K562 (cell line): ENCODE data around the gene UNC79. TPM values are rescaled to one million over a fixed set of nuclear protein-coding genes. Genes with fewer than 3 reads are reported as not detected.

Experiments
- ARNT ChIP-seq, 2 experiments: fragments of 450-650 bp; IDR thresholded peaks; 2 replicates each; pipeline ENCODE4 v1.6.1; 2016; ENCODE audit warnings: mild to moderate bottlenecking in 1 of 2
- CC2D1A ChIP-seq: fragments of 450-650 bp; IDR thresholded peaks from 2 replicates; pipeline ENCODE4 v1.6.1; 2017; ENCODE audit warnings: mild to moderate bottlenecking
- DNMT1 ChIP-seq: fragments of 450-650 bp; IDR thresholded peaks from 2 replicates; pipeline ENCODE4 v1.6.1; 2016; ENCODE audit warnings: antibody characterized with exemption, mild to moderate bottlenecking
- E2F4 ChIP-seq: sonication (generic); formaldehyde crosslinking; IDR thresholded peaks from 2 replicates; pipeline ENCODE4 v1.8.0; 2022; ENCODE audit warnings: mild to moderate bottlenecking, low read depth, missing genetic modification reagents
- FOXO4 ChIP-seq: fragments of 450-650 bp; formaldehyde crosslinking; IDR thresholded peaks from 2 replicates; pipeline ENCODE4 v1.4.0; 2020; ENCODE audit warnings: mild to moderate bottlenecking, moderate library complexity
- GABPB1 ChIP-seq: sonication (generic); formaldehyde crosslinking; IDR thresholded peaks from 2 replicates; pipeline ENCODE4 v1.8.0; 2022; ENCODE audit warnings: mild to moderate bottlenecking, missing genetic modification reagents
- MYBL2 ChIP-seq, 2 experiments: fragments of 450-650 bp in 1 of 2; sonication (generic) in 1 of 2; formaldehyde crosslinking in 1 of 2; IDR thresholded peaks; 2 replicates each; pipeline versions ENCODE4 v1.6.1 to v1.8.1; 2017 to 2022; ENCODE audit warnings: borderline replicate concordance in 1 of 2, inconsistent platforms in 1 of 2, low read depth in 1 of 2, mild to moderate bottlenecking in 1 of 2, missing genetic modification reagents in 1 of 2, moderate library complexity in 1 of 2
- MYNN ChIP-seq, 2 experiments: sonication (generic); formaldehyde crosslinking in 1 of 2; IDR thresholded peaks; 2 replicates each; pipeline versions ENCODE4 v1.5.0 to v1.6.1; 2016 to 2020; ENCODE audit warnings: antibody characterized with exemption in 1 of 2, missing genetic modification reagents in 1 of 2
- NCOA1 ChIP-seq: fragments of 450-650 bp; IDR thresholded peaks from 2 replicates; pipeline ENCODE4 v1.6.1; 2016; ENCODE audit warnings: low read depth
- SMAD2 ChIP-seq: fragments of 150-350 bp; IDR thresholded peaks from 2 replicates; pipeline ENCODE4 v1.6.1; 2014; ENCODE audit warnings: low read depth, mild to moderate bottlenecking, low read length
- SNAPC5 ChIP-seq: fragments of 250-450 bp; sonication (Bioruptor Pico); IDR thresholded peaks from 2 replicates; pipeline ENCODE4 v1.8.0; 2021; ENCODE audit warnings: moderate library complexity, mild to moderate bottlenecking, inconsistent platforms
- SNRNP70 ChIP-seq: fragments of 200-400 bp; formaldehyde crosslinking; optimal IDR thresholded peaks from 2 replicates; pipeline ENCODE3; 2017; ENCODE audit warnings: low read depth, low read length
- SP2 ChIP-seq: IDR thresholded peaks from 2 replicates; pipeline ENCODE4 v1.6.1; 2011; ENCODE audit warnings: mild to moderate bottlenecking, low read depth, low read length, moderate library complexity; ENCODE audit not compliant: poor library complexity, severe bottlenecking; ENCODE audit errors: extremely low read depth
- USF1 ChIP-seq: sonication (generic); formaldehyde crosslinking; IDR thresholded peaks from 2 replicates; pipeline ENCODE4 v1.9.0; 2022; ENCODE audit warnings: mild to moderate bottlenecking, missing genetic modification reagents
- ZBTB12 ChIP-seq: fragments of 250-450 bp; sonication (Bioruptor Pico); IDR thresholded peaks from 2 replicates; pipeline ENCODE4 v1.4.0; 2020
- ZNF586 ChIP-seq: fragments of 450-650 bp; formaldehyde crosslinking; conservative IDR thresholded peaks from 2 replicates; pipeline ENCODE4 v1.4.0; 2020; ENCODE audit warnings: mild to moderate bottlenecking, moderate library complexity
- polyA plus RNA-seq, 8 experiments: library from polyadenylated mRNA; depleted of rRNA in 4 of 8; stranded (reverse) in 5 of 8; unstranded in 3 of 8; fragments of >200 nt; fragmentation: Nextera tagmentation in 2 of 8; fragmentation: Illumina TruSeq in 1 of 8; extraction: Ambion mirVana in 2 of 8; extraction: Trizol in 1 of 8; gene quantifications; 2 replicates each; pipeline versions ENCODE4 v1.2.1 to v1.2.3, GENCODE V29; 2011 to 2014; ENCODE audit warnings: inconsistent platforms in 1 of 8, missing spikeins in 1 of 8
- total RNA-seq, 7 experiments: library from RNA; depleted of rRNA in 6 of 7; stranded (reverse); fragments of >200 nt in 6 of 7; fragmentation: Illumina TruSeq in 2 of 7; extraction: Trizol in 2 of 7; gene quantifications; 2 replicates each; pipeline versions ENCODE4 v1.2.1 to v1.2.3, GENCODE V29; 2011 to 2021; ENCODE audit warnings: low replicate concordance in 1 of 7

The UNC79 gene
- total and polyA plus RNA-seq, 9 of the 15 experiments (the other 6 are each of a cell fraction or from before 2014, with no cell fraction given): under 0.01 to 0.04 (median 0.01) TPM; not detected in 6

- TF ChIP-seq USF1 (CRISPR knock-in tag) (no peak), GABPB1 (CRISPR knock-in tag) (no peak), FOXO4 (CRISPR knock-in tag) (no peak), SNRNP70 (no peak), SMAD2 (no peak), ZBTB12 (CRISPR knock-in tag) (no peak), SP2 (no peak), MYBL2 (IDR thresholded peaks at IDR 0.05; ENCODE audit: low read depth) (no peak), MYBL2 (CRISPR knock-in tag; IDR thresholded peaks at IDR 0.05; ENCODE audit: borderline replicate concordance) (no peak), ARNT (IDR thresholded peaks at IDR 0.05) (no peak), SNAPC5 (CRISPR knock-in tag) (no peak), ZNF586 (CRISPR knock-in tag) (no peak), DNMT1 (no peak), E2F4 (CRISPR knock-in tag) (no peak), MYNN (IDR thresholded peaks at IDR 0.05) (no peak), MYNN (CRISPR knock-in tag; IDR thresholded peaks at IDR 0.05) (no peak), NCOA1 (no peak), CC2D1A (no peak)
Measured at GRCh38 chr14:93703941-93704340, 273.2 kb downstream of the UNC79 start (continued).
